Trophoblast cell (in vitro differentiated cells and primary cell): ENCODE measurements around the gene C17orf50.
A peak's percentile ranks its signal among the peaks of the same experiment; 100 is the strongest.

Experiments used
- DNase-seq, 2 donors: peaks; one replicate each; pipeline ENCODE4 v3.0.0-alpha.2; 2016
- H2AFZ ChIP-seq: 2 replicates; pipeline ENCODE4 v1.6.1; 2013; ENCODE audit warnings: low read length, moderate library complexity, mild to moderate bottlenecking; ENCODE audit not compliant: insufficient read depth, poor library complexity
- H2AK5ac ChIP-seq: 2 replicates; pipeline ENCODE4 v1.6.1; 2013; ENCODE audit warnings: mild to moderate bottlenecking, low read length
- H2BK120ac ChIP-seq: 2 replicates; pipeline ENCODE4 v1.6.1; 2013; ENCODE audit warnings: low read length, mild to moderate bottlenecking, moderate library complexity; ENCODE audit not compliant: insufficient read depth, poor library complexity
- H2BK12ac ChIP-seq: 2 replicates; pipeline ENCODE4 v1.6.1; 2013; ENCODE audit warnings: mild to moderate bottlenecking, low read length, moderate library complexity
- H2BK5ac ChIP-seq: 2 replicates; pipeline ENCODE4 v1.6.1; 2013; ENCODE audit warnings: low read length, low read depth, moderate library complexity, mild to moderate bottlenecking; ENCODE audit not compliant: poor library complexity
- H3K14ac ChIP-seq: 2 replicates; pipeline ENCODE4 v1.6.1; 2013; ENCODE audit warnings: mild to moderate bottlenecking, low read length
- H3K18ac ChIP-seq: 2 replicates; pipeline ENCODE4 v1.6.1; 2013; ENCODE audit warnings: mild to moderate bottlenecking, low read length
- H3K23ac ChIP-seq: 2 replicates; pipeline ENCODE4 v1.6.1; 2013; ENCODE audit warnings: low read length
- H3K27ac ChIP-seq: 2 replicates; pipeline ENCODE4 v1.5.1; 2013; ENCODE audit warnings: low read depth, mild to moderate bottlenecking, inconsistent platforms, low read length, moderate library complexity
- H3K27me3 ChIP-seq: 2 replicates; pipeline ENCODE4 v1.6.1; 2013; ENCODE audit warnings: inconsistent platforms, mild to moderate bottlenecking, low read length, moderate library complexity; ENCODE audit not compliant: insufficient read depth
- H3K36me3 ChIP-seq, 2 experiments: 1 replicate in 1 of 2; 2 replicates in 1 of 2; pipeline ENCODE4 v1.6.1; 2013; ENCODE audit warnings: low read length in 2 of 2, mild to moderate bottlenecking in 2 of 2, moderate library complexity in 1 of 2; ENCODE audit not compliant: insufficient read depth in 2 of 2, control insufficient read depth in 1 of 2
- H3K4ac ChIP-seq: 2 replicates; pipeline ENCODE4 v1.6.1; 2013; ENCODE audit warnings: low read depth, mild to moderate bottlenecking, low read length, moderate library complexity
- H3K4me1 ChIP-seq, 2 experiments: 1 replicate in 1 of 2; 2 replicates in 1 of 2; pipeline ENCODE4 v1.6.1; 2013; ENCODE audit warnings: low read length in 2 of 2, mild to moderate bottlenecking in 2 of 2, moderate library complexity in 1 of 2; ENCODE audit not compliant: insufficient read depth in 2 of 2, control insufficient read depth in 1 of 2
- H3K4me2 ChIP-seq: 2 replicates; pipeline ENCODE4 v1.6.1; 2013; ENCODE audit warnings: inconsistent platforms, mild to moderate bottlenecking, low read length, moderate library complexity
- H3K4me3 ChIP-seq: 2 replicates; pipeline ENCODE4 v1.5.1; 2013; ENCODE audit warnings: mild to moderate bottlenecking, low read depth, low read length, inconsistent platforms
- H3K79me1 ChIP-seq: one replicate; pipeline ENCODE4 v1.6.1; 2013; ENCODE audit warnings: low read length
- H3K79me2 ChIP-seq: 2 replicates; pipeline ENCODE4 v1.6.1; 2013; ENCODE audit warnings: low read length, mild to moderate bottlenecking; ENCODE audit not compliant: control insufficient read depth, insufficient read depth, poor library complexity
- H3K9ac ChIP-seq: 2 replicates; pipeline ENCODE4 v1.6.1; 2013; ENCODE audit warnings: mild to moderate bottlenecking, low read length
- H3K9me3 ChIP-seq: 2 replicates; pipeline ENCODE4 v1.6.1; 2013; ENCODE audit warnings: low read depth, mild to moderate bottlenecking, control low read depth, inconsistent platforms, low read length; ENCODE audit not compliant: insufficient read depth
- H4K12ac ChIP-seq: 2 replicates; pipeline ENCODE4 v1.6.1; 2013; ENCODE audit warnings: low read depth, mild to moderate bottlenecking, low read length, moderate library complexity
- H4K8ac ChIP-seq: 2 replicates; pipeline ENCODE4 v1.6.1; 2013; ENCODE audit warnings: low read depth, mild to moderate bottlenecking, low read length, moderate library complexity
- H4K91ac ChIP-seq: one replicate; pipeline ENCODE4 v1.6.1; 2013; ENCODE audit warnings: low read depth, mild to moderate bottlenecking, low read length, moderate library complexity
- WGBS: extraction: QIAGEN DNeasy Blood & Tissue Kit; methylation state at CpG from one replicate; pipeline ENCODE4 v1.1.7; 2013; ENCODE audit warnings: missing lambda C conversion rate; ENCODE audit not compliant: insufficient read length, insufficient coverage; ENCODE audit errors: extremely low coverage; 5-methylcytosine and 5-hydroxymethylcytosine counted together

The C17orf50 gene

GRCh38 chr17:35730400-35731005 is 30.2 kb upstream of the C17orf50 start:
- peaks cover 2% of the 10 kb centered on the region for H3K79me2 ChIP-seq
- H4K12ac ChIP-seq = no peak overlapping the region
- H3K4me3 ChIP-seq = no peak overlapping the region
- H3K9ac ChIP-seq = no peak overlapping the region
- no peak for DNase-seq
- H2AFZ ChIP-seq = no peak overlapping the region
- H3K9me3 ChIP-seq = peaks cover 2% of the 10 kb centered on the region
- H2AK5ac ChIP-seq = no peak overlapping the region
- no peak overlapping the region for H4K91ac ChIP-seq
- peaks cover 22 to 40% of the 10 kb centered on the region in 2 experiments for H3K4me1 ChIP-seq
- no peak overlapping the region for H2BK12ac ChIP-seq
- no peak overlapping the region for H4K8ac ChIP-seq
- H3K23ac ChIP-seq = no peak overlapping the region
- no CpG with 5 or more reads among the region's 10 CpGs for WGBS
- no peaks in the 10 kb centered on the region for H3K79me1 ChIP-seq
- H3K4ac ChIP-seq = no peak overlapping the region
- no peak overlapping the region for H2BK5ac ChIP-seq
- no peaks in the 10 kb centered on the region for H3K36me3 ChIP-seq
- no peak overlapping the region for H3K27ac ChIP-seq
- no peak overlapping the region for H3K18ac ChIP-seq
- no peak overlapping the region for H3K14ac ChIP-seq
- no peak overlapping the region for H2BK120ac ChIP-seq
- H3K27me3 ChIP-seq = no peaks in the 10 kb centered on the region
- no peak overlapping the region for H3K4me2 ChIP-seq

GRCh38 chr17:35731239-35731916 is 29.3 kb upstream of the C17orf50 start, which contains the start of gene RASL10B:
RASL10B (plus strand) TSS chr17:35731639; CDS start chr17:35735185, 3,546 bp downstream.
- H3K79me1 ChIP-seq = no peaks in the 10 kb centered on the region
- H3K23ac ChIP-seq = no peak within 1 kb of the TSS
- no peak within 1 kb of the TSS for H3K18ac ChIP-seq
- H3K9me3 ChIP-seq = peaks cover 2% of the 10 kb centered on the region
- no peaks in the 10 kb centered on the region for H3K27me3 ChIP-seq
- H3K4me2 ChIP-seq = peak within 1 kb of the TSS; percentile 73
- no peak within 1 kb of the TSS for H2BK120ac ChIP-seq
- peak within 1 kb of the TSS; percentile 37 for H4K91ac ChIP-seq
- H2BK12ac ChIP-seq = no peak within 1 kb of the TSS
- H2AFZ ChIP-seq = peak within 1 kb of the TSS; percentile 67
- H3K27ac ChIP-seq = no peak within 1 kb of the TSS
- H4K8ac ChIP-seq = peak within 1 kb of the TSS; percentile 67
- DNase-seq = peak; percentile 25 to 26
- no peak within 1 kb of the TSS for H3K14ac ChIP-seq
- no peak within 1 kb of the TSS for H2BK5ac ChIP-seq
- H3K4me3 ChIP-seq = peak within 1 kb of the TSS; percentile 75
- H3K79me2 ChIP-seq = peaks cover 2% of the 10 kb centered on the region
- peaks cover 18 to 32% of the 10 kb centered on the region in 2 experiments for H3K4me1 ChIP-seq
- H3K36me3 ChIP-seq = no peaks in the 10 kb centered on the region
- H2AK5ac ChIP-seq = no peak within 1 kb of the TSS
- whole genome bisulfite sequencing = no CpG with 5 or more reads among the region's 44 CpGs
- no peak within 1 kb of the TSS for H4K12ac ChIP-seq
- H3K9ac ChIP-seq = peak within 1 kb of the TSS; percentile 35
- H3K4ac ChIP-seq = peak within 1 kb of the TSS; percentile 65

GRCh38 chr17:35731917-35732805 is 28.5 kb upstream of the C17orf50 start:
- H3K27ac ChIP-seq = no peak overlapping the region
- WGBS = no CpG with 5 or more reads among the region's 47 CpGs
- H3K9ac ChIP-seq = peak overlapping the region; percentile 35
- no peak overlapping the region for H3K14ac ChIP-seq
- H3K27me3 ChIP-seq = no peaks in the 10 kb centered on the region
- H3K23ac ChIP-seq = no peak overlapping the region
- H3K79me1 ChIP-seq = no peaks in the 10 kb centered on the region
- peaks cover 2% of the 10 kb centered on the region for H3K79me2 ChIP-seq
- H3K36me3 ChIP-seq = no peaks in the 10 kb centered on the region
- no peak overlapping the region for H3K18ac ChIP-seq
- H3K9me3 ChIP-seq = peaks cover 2% of the 10 kb centered on the region
- H2BK120ac ChIP-seq = no peak overlapping the region
- peak overlapping the region; percentile 1 for H4K91ac ChIP-seq
- H2BK5ac ChIP-seq = no peak overlapping the region
- H4K12ac ChIP-seq = no peak overlapping the region
- H2BK12ac ChIP-seq = no peak overlapping the region
- peak overlapping the region; percentile 73 for H3K4me2 ChIP-seq
- no peak overlapping the region for H2AK5ac ChIP-seq
- peaks cover 12 to 25% of the 10 kb centered on the region in 2 experiments for H3K4me1 ChIP-seq
- peak overlapping the region; percentile 75 for H3K4me3 ChIP-seq
- H4K8ac ChIP-seq = peak overlapping the region; percentile 67
- peak overlapping the region; percentile 67 for H2AFZ ChIP-seq
- H3K4ac ChIP-seq = peak overlapping the region; percentile 65
- no peak for DNase-seq

GRCh38 chr17:35732806-35733136 is 27.9 kb upstream of the C17orf50 start:
- H3K79me2 ChIP-seq = peaks cover 2% of the 10 kb centered on the region
- H2BK12ac ChIP-seq = no peak overlapping the region
- no peak overlapping the region for H3K23ac ChIP-seq
- H4K12ac ChIP-seq = no peak overlapping the region
- H3K9me3 ChIP-seq = peaks cover 2% of the 10 kb centered on the region
- H3K4me2 ChIP-seq = peak overlapping the region; percentile 73
- no peak overlapping the region for H2BK120ac ChIP-seq
- no peak overlapping the region for H2BK5ac ChIP-seq
- H3K4me1 ChIP-seq = peaks cover 12 to 24% of the 10 kb centered on the region in 2 experiments
- no peaks in the 10 kb centered on the region for H3K36me3 ChIP-seq
- H3K27ac ChIP-seq = no peak overlapping the region
- H2AK5ac ChIP-seq = no peak overlapping the region
- no peak overlapping the region for H4K91ac ChIP-seq
- no peak overlapping the region for H3K14ac ChIP-seq
- no peak overlapping the region for H4K8ac ChIP-seq
- no peaks in the 10 kb centered on the region for H3K27me3 ChIP-seq
- H2AFZ ChIP-seq = no peak overlapping the region
- H3K4me3 ChIP-seq = no peak overlapping the region
- WGBS = no CpG with 5 or more reads among the region's 1 CpG
- H3K9ac ChIP-seq = no peak overlapping the region
- H3K79me1 ChIP-seq = no peaks in the 10 kb centered on the region
- no peak overlapping the region for H3K4ac ChIP-seq
- DNase-seq = no peak
- H3K18ac ChIP-seq = no peak overlapping the region
